ENCODE measurements around the gene FRAS1. TPM values are rescaled to one million over a fixed set of nuclear protein-coding genes. Genes with fewer than 3 reads are reported as not detected.

The FRAS1 gene
- total RNA-seq, 2 experiments from 2014 or later = 0.05 to 0.22 TPM

- CTCF ChIA-PET = no interaction called here
- ATAC-seq = no peak
- H3K9me3 Mint-ChIP-seq = peaks cover 5% of the 10 kb centered on the region
These were observed 72.4 kb downstream of the FRAS1 start for GRCh38 chr4:78129383-78130108.

GRCh38 chr4:78131403-78131802 is 74.3 kb downstream of the FRAS1 start:
- Mint-ChIP-seq H3K4me1 (ENCODE audit: low read depth) (no peaks in the 10 kb centered on the region), H3K4me3 (no peak overlapping the region), H3K27me3 (peaks cover 12% of the 10 kb centered on the region), H3K9me3 (peaks cover 5% of the 10 kb centered on the region), H3K27ac (no peak overlapping the region), H3K36me3 (ENCODE audit: low read depth) (no peaks in the 10 kb centered on the region)
- intact Hi-C loops (cut with micrococcal nuclease) = no loop called here
- no peak for TF ChIP-seq CTCF (IDR thresholded peaks at IDR 0.05)
- POLR2A ChIA-PET = no interaction called here
- CTCF ChIA-PET = no interaction called here
- ATAC-seq = no peak
- no peak for DNase-seq

More at GRCh38 chr4:78129383-78130108, 72.4 kb downstream of the FRAS1 start:
- intact Hi-C loops (cut with micrococcal nuclease) = no loop called here
- no peak overlapping the region for H3K27ac Mint-ChIP-seq
- no peak for TF ChIP-seq CTCF (IDR thresholded peaks at IDR 0.05)
- H3K27me3 Mint-ChIP-seq = peaks cover 16% of the 10 kb centered on the region
- H3K4me3 Mint-ChIP-seq = no peak overlapping the region
- no peaks in the 10 kb centered on the region for H3K36me3 Mint-ChIP-seq (ENCODE audit: low read depth)
- H3K4me1 Mint-ChIP-seq (ENCODE audit: low read depth) = no peaks in the 10 kb centered on the region
- POLR2A ChIA-PET = interaction anchor here (0.6 kb wide), 2 partner anchors 213 to 336 kb away, joined by 3 read pairs; no protein-coding TSS in a partner anchor
- DNase-seq = no peak

GRCh38 chr4:78136109-78137081 is 79.3 kb downstream of the FRAS1 start:
- CTCF ChIA-PET = no interaction called here
- POLR2A ChIA-PET = no interaction called here
- no peak overlapping the region for H3K27ac Mint-ChIP-seq
- no peak for TF ChIP-seq CTCF (IDR thresholded peaks at IDR 0.05)
- H3K4me3 Mint-ChIP-seq = no peak overlapping the region
- intact Hi-C loops (cut with micrococcal nuclease) = no loop called here
- DNase-seq (no peak), ATAC-seq (no peak)
- H3K9me3 Mint-ChIP-seq = peaks cover 3% of the 10 kb centered on the region
- H3K36me3 Mint-ChIP-seq (ENCODE audit: low read depth) = no peaks in the 10 kb centered on the region
- peaks cover 4% of the 10 kb centered on the region for H3K27me3 Mint-ChIP-seq
- no peaks in the 10 kb centered on the region for H3K4me1 Mint-ChIP-seq (ENCODE audit: low read depth)

GRCh38 chr4:78137532-78137931 is 80.4 kb downstream of the FRAS1 start:
- CTCF ChIA-PET = no interaction called here
- POLR2A ChIA-PET = no interaction called here
- intact Hi-C loops (cut with micrococcal nuclease) = no loop called here

More at GRCh38 chr4:78137532-78137931, 80.4 kb downstream of the FRAS1 start:
- no peak overlapping the region for H3K27ac Mint-ChIP-seq
- TF ChIP-seq CTCF (IDR thresholded peaks at IDR 0.05) = no peak
- no peaks in the 10 kb centered on the region for H3K36me3 Mint-ChIP-seq (ENCODE audit: low read depth)
- ATAC-seq (no peak), DNase-seq (no peak)
- H3K4me3 Mint-ChIP-seq = no peak overlapping the region
- H3K9me3 Mint-ChIP-seq = peaks cover 3% of the 10 kb centered on the region
- H3K4me1 Mint-ChIP-seq (ENCODE audit: low read depth) = no peaks in the 10 kb centered on the region
- H3K27me3 Mint-ChIP-seq = peaks cover 7% of the 10 kb centered on the region

Measured in activated CD8-positive, alpha-beta T cell treated with anti-CD3 and anti-CD28 coated beads for 36 hours (primary cell).